Measurements from ENCODE around the gene XPO5.
"Not testable (repeated sequence)": the region's sequence is repeated elsewhere in the genome, so short reads cannot be mapped to it uniquely, and the experiment has no call there.

XPO5 gene

GRCh38 chr6:43540507-43540906 lies 35.3 kb downstream of the XPO5 start:
- no peak for DNase-seq (ENCODE audit: low read depth, low spot score)
- H3K4me3 ChIP-seq (ENCODE audit: low read depth, low read length) = no peak overlapping the region
- no peak for TF ChIP-seq CTCF (IDR thresholded peaks at IDR 0.05; ENCODE audit: low read depth, low read length)
- in situ Hi-C loops (cut with HindIII; ENCODE audit: low sequenced_read_pairs) = no loop called here

GRCh38 chr6:43539409-43539808 lies 36.4 kb downstream of the XPO5 start:
- H3K4me3 ChIP-seq (ENCODE audit: low read depth, low read length); DNase-seq (ENCODE audit: low read depth, low spot score); in situ Hi-C loops (cut with HindIII; ENCODE audit: low sequenced_read_pairs): not testable (repeated sequence)

- in situ Hi-C loops (cut with HindIII; ENCODE audit: low sequenced_read_pairs); H3K4me3 ChIP-seq (ENCODE audit: low read depth, low read length): not testable (repeated sequence)
Measured at GRCh38 chr6:43538986-43539385, 36.9 kb downstream of the XPO5 start.

GRCh38 chr6:43532201-43532600 lies 43.6 kb downstream of the XPO5 start:
- TF ChIP-seq CTCF (IDR thresholded peaks at IDR 0.05; ENCODE audit: low read depth, low read length) = no peak
- no peak for DNase-seq (ENCODE audit: low read depth, low spot score)
- in situ Hi-C loops (cut with HindIII; ENCODE audit: low sequenced_read_pairs) = no loop called here
- no peak overlapping the region for H3K4me3 ChIP-seq (ENCODE audit: low read depth, low read length)

More at GRCh38 chr6:43538986-43539385, 36.9 kb downstream of the XPO5 start:
- DNase-seq (ENCODE audit: low read depth, low spot score) = not testable (repeated sequence)

GRCh38 chr6:43524483-43524961 lies 51.3 kb downstream of the XPO5 start:
- no peak overlapping the region for H3K4me3 ChIP-seq (ENCODE audit: low read depth, low read length)
- TF ChIP-seq CTCF (IDR thresholded peaks at IDR 0.05; ENCODE audit: low read depth, low read length) = no peak
- in situ Hi-C loops (cut with HindIII; ENCODE audit: low sequenced_read_pairs) = no loop called here
- no peak for DNase-seq (ENCODE audit: low read depth, low spot score)

- in situ Hi-C loops (cut with HindIII; ENCODE audit: low sequenced_read_pairs) = no loop called here
- H3K4me3 ChIP-seq (ENCODE audit: low read depth, low read length) = no peak overlapping the region
- no peak for DNase-seq (ENCODE audit: low read depth, low spot score)
- no peak for TF ChIP-seq CTCF (IDR thresholded peaks at IDR 0.05; ENCODE audit: low read depth, low read length)
Measured at GRCh38 chr6:43523284-43523683, 52.6 kb downstream of the XPO5 start.

GRCh38 chr6:43522547-43523261 lies 53.1 kb downstream of the XPO5 start:
- no peak for DNase-seq (ENCODE audit: low read depth, low spot score)
- TF ChIP-seq CTCF (IDR thresholded peaks at IDR 0.05; ENCODE audit: low read depth, low read length) = no peak
- H3K4me3 ChIP-seq (ENCODE audit: low read depth, low read length) = no peak overlapping the region
- in situ Hi-C loops (cut with HindIII; ENCODE audit: low sequenced_read_pairs) = no loop called here
